ENCODE measurements around the gene CTNNA3.

- TF ChIP-seq ZNF792 (tag by site-specific recombination; IDR thresholded peaks at IDR 0.05): no peak
- no peak for TF ChIP-seq ZNF629 (tag by site-specific recombination; IDR thresholded peaks at IDR 0.05)
- TF ChIP-seq CTCF (tag by site-specific recombination; IDR thresholded peaks at IDR 0.05): no peak
- no peak for TF ChIP-seq KLF10 (tag by site-specific recombination; IDR thresholded peaks at IDR 0.05)
- TF ChIP-seq ZBTB26 (tag by site-specific recombination; optimal IDR thresholded peaks at IDR 0.05): no peak
- TF ChIP-seq ZSCAN5A (tag by site-specific recombination; IDR thresholded peaks at IDR 0.05): no peak
- no peak for TF ChIP-seq ZNF18 (tag by site-specific recombination; IDR thresholded peaks at IDR 0.05)
- TF ChIP-seq ZXDB (tag by site-specific recombination; IDR thresholded peaks at IDR 0.05): no peak
- no peak for TF ChIP-seq YY1 (tag by site-specific recombination; IDR thresholded peaks at IDR 0.05)
- no peak for TF ChIP-seq ZNF398 (tag by site-specific recombination; IDR thresholded peaks at IDR 0.05)
- no peak for TF ChIP-seq KLF16 (tag by site-specific recombination; IDR thresholded peaks at IDR 0.05)
- TF ChIP-seq GLIS2 (tag by site-specific recombination; IDR thresholded peaks at IDR 0.05): no peak
These were observed 178.0 kb downstream of the CTNNA3 start for GRCh38 chr10:67518043-67518442.
